Hematopoietic multipotent progenitor cell treated with erythropoietin and hydrocortisone succinate and interleukin-3 and kit ligand, for 8 days (in vitro differentiated cells): ENCODE measurements around the gene HDAC4.

ENCODE experiments used
- DNase-seq: peaks from one replicate; pipeline ENCODE4 v3.0.0-alpha.2; 2015

Gene HDAC4

DNA sequence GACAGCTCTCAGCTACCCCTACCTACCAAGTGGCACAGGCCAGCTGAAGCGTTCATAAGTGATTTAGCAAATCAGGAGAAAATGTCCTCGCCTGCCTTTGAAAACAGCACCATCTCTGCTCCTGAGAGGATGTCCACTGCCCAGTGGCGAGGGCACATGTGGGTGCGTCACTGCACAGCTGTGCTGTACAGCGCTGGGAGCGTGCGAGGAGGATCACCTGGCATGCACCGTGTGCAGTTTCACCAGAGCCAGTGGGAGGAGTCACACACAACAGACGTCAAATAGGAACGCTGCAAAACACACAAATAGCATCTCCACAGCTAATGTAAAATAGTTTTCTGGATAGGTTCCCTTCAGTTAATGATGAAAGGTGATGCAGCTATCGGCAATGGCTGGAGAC is 154.1 kb downstream of the HDAC4 start:
- no peak for DNase-seq

DNA sequence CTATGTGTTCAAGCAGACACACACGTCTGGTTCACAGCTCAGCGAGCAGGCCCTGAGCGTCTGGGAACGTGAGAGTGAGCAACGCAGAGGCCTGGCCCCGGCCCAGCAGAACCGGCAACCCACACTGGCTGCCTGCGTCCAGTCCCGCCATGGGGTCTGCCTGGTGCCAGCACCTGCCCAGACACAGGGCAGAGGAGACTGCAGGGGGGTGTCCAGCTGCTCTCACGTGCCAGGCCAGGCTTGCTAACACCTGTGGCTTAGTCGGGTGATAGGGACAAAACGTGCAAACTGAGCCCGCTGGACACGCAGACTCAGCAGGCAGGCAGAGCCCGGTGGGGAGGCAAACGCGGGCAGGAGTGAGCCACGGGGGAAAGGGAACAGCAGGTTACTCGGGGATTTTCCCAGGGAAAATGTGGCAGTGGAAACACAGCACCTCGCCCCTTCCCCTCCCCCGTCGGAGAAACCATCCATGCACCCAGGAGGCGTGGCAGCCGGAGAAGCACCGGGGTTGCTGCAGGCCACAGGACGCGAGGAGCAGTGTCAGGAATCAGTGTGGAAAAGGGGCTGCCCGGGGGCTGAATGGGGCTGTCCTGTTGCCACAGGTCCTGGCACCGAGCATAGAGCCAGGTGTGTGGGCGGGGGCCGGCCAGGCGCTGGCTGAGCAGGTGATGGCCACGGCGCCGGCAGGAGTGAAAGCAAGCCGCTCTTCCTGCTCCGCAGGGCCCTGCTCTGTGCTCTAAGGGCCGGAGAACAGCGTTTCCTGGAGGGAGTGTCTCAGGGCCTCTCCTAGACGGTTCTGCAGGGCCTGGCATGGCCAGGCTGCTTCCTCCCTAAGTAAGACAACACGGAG is 154.7 kb downstream of the HDAC4 start:
- DNase-seq, result no peak

DNA sequence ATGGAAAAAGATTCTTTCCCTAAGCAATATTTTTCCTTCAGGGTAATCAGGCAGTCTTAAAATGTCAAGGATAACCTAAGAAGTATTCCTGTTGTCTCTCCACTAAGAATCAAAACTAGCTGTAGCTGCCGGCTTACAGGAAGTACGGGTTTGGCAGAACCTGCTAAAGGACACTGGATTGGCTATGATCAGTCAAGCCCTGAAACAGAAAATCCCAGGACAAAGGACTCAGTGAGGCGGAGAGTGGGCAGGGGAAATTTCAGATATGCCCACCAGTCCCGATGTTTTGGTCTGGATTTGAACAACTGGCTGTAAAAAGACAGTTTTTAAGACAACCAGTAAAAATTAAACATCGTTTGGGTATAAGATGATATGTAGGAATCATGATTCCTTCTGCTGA is 155.7 kb downstream of the HDAC4 start:
- DNase-seq, result no peak

DNA sequence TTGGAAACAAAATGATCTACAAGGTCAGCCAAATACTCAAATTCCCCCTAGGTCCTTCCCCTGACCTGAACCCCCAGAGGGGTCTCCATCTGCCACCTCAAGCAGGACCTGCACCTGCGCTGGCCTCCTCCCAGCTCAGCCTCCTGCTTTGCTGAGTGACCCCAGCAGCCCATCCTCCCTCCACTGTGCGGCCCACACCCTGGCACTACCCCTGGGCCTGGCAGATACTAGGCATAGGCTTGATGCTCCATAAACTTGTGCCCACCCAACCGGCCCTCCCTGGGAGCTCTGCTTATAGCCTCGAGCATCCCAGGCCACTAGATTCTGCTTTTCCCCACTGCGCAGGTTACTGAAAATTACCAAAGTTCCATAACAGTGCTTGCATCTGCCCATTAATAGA is 156.2 kb downstream of the HDAC4 start:
- DNase-seq, result no peak

DNA sequence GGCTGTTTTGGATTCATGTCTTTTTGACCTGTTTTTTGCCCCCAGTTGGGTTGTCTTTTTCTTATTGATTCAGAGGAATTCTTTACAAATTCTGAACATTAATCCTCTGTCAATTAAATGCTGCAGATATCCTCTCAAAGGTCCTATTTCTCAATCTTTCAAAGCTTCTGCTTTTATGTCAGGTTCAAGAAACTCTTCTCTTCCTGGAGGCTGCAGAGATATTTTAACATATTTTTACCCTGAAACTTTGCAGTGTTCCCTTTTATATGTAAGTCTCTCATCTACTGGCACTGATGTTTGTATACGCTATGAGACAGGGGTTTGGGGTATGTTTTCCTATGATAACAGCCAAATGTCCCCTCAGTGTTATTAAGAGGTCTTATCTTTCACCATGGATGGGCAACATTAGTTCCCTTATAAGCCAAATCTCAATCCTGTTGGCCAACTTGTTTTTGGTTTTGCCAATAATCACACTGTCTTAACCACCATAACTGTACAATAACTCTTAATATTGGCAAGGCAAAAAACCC is 159.3 kb downstream of the HDAC4 start:
- DNase-seq, result peak; percentile 74

DNA sequence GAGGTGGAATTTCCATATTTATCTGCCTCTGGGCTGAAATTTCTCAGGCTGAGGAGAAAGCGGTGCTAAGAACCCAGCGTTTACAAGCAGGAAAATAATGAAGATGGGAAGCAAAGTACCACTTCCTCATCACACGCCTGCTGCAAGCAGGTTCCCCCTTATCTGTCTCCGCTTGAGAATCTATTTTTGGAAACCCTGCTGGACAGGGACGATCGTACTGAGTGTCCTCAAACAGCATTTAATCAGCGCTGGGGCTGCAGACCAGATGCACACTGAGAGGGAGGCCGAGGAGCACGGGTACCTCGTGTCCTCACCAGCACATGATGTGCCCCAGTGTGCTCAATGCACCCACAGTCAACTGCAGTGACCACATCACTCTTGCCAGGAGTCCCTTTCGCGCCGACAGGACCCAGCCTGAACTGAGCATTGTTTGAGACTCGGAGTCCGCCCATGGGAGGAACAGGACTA is 160.4 kb downstream of the HDAC4 start:
- DNase-seq, result peak; percentile 49

DNA sequence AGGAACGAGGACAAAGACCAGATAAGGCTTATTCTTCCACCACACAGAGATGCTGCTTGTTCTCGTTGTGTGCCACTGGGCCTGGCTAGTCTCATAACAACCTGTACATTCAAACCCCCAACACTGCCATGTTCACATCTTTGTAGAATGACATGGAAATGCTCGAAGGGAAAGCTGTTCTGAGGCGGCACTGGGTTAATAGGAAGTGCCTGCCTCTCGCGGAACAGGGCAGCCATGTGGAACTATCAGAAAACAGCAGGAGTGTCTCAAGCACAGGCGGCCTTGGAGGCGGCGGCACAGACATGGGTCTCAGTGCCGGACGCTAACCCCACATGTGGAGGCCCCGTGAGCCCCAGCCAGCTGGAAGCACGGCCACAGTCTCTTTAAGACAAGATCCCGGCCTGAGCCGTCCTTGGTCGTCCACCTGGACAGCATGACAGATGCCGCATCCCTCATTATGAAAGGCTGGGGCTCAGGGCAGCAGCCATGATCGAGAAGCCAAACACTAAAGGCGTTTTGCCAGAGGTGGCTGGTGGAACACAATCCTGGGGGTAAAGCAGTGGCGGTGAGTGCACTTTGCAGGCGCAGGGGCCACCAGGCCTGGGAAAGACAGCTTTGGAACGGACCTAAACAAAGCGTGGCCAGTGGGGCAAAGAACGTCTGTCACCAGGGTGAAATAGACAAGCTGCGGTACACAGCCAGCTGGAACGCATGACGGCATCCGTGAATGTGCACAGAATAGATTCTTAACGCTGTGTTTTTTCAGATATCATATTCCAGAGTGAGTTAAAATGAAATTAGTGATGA is 161.0 kb downstream of the HDAC4 start:
- DNase-seq, result no peak

DNA sequence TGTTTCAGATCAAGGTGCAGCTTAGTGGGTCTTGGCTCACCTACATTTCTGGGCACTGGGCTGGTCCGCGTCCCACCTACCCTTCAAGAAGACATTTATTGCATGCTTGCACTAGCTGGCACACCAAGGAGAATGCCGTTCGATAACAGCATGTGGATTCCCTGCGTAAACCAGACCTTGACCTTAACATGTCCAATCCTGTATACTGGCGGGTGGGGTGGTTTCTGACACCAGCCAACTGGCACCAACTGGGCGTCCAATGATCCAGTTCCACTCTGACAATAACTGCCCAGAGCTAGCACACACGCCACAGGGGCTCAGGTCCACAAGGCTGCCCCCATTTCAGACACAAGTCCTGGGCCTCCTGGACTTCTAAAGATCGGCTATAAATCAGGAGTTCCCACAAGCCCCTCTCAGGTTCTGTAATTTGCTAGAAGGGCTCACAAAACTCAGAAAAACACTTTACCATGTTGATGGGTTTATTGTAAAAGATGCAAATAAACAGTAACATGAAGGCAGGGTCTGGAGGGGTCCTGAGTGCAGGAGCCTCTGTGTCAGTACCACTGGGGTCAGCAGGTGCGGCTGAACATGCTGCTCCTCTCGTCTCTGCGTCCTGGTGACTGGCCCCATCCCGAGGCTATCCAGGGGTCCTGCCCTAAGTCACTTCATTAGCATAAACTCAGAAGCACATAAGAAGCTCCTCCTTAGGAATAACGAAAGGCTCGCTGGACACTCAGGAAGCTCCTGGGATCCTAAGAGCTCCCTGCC is 161.8 kb downstream of the HDAC4 start:
- no peak for DNase-seq

DNA sequence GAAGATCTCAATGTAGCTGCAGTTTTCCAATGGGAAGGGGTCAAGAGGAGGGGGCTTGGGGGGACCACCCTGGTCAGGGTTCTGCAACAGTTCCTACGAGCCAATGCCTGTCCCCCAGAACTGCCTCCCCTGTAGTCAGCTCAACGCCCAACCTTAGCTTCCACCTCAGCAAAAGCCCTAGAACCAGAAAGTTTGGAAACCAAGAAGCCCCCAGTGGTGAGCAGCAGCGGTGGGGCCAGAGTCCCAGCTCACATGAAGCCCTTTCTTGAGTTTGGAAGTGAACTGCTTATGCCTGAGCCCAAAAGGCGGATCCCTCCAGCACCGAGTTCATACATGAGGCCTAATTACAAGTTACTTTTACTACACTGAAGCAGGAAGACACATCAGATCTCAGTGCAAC is 162.4 kb downstream of the HDAC4 start:
- no peak for DNase-seq

DNA sequence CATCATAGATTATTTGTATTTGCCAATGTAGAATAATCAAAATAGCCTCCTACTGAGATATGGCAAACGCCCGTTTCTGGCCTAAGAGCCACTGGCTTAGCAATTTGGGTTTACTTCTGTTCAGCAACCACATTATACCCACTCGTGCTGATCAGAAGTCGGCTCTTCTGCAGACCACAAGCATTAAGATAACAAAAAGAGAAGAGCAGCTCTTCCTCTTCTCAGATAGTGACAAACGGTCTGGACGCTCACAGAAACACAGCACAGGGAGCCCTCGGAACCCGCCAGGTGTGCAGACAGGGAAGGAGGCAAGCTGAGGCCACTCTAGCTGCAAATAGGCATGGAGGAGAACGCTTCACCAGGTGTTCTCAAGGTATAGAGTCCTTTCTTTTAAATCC is 164.0 kb downstream of the HDAC4 start:
- DNase-seq, result peak; percentile 49

DNA sequence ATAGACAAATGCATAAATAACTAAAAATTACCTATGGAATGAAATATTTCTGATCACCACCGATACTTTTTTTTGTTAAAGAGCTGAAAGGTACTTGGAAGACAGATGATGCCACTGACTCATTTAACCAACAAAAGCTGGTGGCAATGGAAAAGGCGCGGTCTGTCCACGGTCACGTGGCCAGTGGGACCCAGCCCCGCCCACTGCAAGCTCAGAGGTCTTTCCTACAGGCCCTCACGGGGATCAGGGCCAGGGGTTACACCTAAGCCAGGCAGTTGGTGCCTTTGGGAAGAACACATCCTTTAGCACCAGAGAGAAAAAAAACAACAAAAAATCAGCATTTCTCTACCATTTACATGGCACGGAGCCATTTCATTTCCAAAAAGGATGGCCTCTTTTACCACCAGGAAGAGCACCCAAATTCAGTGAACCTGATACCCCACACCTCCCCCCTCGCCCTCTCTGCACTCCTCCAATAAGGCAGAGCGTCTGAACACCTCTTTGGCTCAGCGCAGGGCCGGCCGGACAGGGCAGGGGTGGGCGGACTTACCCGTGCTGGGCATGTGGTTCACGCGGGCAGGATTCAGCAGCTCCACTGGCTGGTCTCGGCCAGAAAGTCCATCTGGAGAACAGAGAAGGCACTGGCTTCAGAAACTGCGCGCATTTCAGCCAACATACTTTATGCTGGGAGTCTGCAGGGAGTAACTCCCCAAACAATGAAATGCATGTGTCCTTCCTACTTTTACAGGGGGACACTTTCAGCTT is 164.6 kb downstream of the HDAC4 start:
- peak; percentile 21 for DNase-seq

DNA sequence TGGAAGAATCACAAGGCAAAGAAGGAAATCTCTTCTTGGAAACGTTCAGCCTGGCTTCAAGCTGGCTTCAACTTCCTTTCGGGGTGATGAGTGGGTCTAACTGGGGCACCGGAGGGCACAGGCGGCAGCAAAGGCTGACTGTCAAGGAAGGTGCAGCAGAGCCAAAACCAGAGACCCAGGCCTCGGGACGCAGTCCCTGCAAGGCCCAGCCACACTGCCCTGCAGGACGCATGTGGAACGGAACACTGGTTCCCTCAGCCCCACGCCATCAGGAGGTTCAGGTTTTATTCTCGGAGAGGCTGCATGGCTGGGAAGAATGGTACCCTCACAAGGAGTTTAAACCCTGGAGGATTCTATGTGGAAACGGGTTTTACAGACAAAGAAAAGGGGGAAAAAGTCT is 165.5 kb downstream of the HDAC4 start:
- DNase-seq, result no peak

DNA sequence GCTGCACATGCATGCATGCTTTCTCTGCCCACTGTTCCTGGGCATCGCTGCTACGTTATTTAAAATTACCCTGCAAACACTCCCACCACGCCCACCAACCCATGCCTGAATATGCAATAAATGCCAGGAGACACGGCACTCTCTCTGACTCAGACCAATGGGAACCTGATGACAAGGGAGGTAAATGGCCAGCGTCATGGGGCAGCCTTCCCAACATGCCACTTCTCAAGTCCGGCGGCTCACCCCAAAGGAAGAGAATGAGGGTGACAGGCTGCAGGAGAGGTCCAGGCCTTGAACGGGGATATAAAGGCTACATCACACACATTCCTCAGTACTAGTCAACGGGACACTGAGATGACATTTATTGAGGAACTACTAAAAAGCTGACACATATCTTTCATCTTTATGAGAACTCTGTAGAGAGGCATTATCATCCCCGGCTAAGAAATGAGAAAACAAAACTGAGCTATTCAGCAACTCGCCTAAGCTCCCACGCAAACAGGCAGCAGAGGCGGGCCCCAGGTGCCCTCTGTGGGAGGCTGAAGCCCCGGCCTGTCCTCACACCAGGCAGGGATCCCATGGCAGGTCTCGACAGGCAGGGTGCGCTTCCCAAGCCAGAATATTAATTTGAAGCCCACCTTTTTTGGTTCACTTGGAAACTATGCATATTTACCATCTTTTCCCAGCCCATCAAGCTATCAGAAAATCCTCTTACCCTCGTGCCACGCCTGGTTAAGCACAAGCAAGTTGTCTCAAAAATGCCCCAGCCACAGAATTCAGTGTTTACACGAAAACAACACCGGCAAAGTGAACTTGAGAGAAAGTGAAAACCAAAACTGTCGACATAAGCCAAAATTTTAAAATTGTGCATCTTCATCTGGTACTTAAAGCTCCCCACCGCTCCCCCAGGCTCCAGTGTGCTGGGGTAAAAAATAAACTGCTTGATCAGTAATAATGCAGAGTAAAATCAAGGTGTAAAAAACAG is 166.3 kb downstream of the HDAC4 start:
- DNase-seq, result no peak

DNA sequence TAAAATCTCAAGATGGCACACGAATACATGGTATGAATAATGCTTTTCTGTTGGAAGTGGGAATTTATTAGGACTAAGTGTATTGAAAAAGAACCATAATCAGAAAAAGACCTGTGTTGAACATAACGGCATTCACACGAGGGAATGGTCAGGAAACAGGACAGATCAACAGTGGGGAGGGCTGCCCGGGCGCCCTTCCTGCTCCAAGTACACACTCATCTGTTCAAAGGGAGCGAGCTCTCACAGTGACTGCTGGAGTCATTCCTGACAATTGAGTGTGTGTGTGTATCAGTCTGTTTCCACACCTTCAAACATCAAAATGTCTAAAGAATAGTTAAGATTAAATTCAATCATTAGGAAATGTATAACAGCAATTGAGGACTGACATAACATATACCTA is 167.2 kb downstream of the HDAC4 start:
- DNase-seq, result no peak

DNA sequence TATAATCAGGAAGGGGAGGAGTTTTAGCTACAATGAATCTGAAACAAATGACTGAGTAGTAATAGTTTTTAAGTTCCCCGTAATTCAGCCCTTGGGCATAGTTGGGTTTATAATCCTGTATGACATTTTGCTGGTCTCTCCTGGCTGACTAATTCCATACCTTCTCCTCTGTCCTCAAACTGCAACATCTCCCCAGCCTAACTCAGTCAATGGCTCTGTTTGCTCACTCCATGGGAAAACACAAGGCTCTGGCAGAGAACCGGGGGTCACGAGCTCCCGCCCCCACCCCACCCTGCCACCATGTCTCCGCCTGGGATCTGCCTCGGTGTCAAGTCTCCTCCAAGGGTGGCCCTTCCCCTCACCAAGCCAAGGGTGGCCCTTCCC is 168.6 kb downstream of the HDAC4 start:
- no peak for DNase-seq

DNA sequence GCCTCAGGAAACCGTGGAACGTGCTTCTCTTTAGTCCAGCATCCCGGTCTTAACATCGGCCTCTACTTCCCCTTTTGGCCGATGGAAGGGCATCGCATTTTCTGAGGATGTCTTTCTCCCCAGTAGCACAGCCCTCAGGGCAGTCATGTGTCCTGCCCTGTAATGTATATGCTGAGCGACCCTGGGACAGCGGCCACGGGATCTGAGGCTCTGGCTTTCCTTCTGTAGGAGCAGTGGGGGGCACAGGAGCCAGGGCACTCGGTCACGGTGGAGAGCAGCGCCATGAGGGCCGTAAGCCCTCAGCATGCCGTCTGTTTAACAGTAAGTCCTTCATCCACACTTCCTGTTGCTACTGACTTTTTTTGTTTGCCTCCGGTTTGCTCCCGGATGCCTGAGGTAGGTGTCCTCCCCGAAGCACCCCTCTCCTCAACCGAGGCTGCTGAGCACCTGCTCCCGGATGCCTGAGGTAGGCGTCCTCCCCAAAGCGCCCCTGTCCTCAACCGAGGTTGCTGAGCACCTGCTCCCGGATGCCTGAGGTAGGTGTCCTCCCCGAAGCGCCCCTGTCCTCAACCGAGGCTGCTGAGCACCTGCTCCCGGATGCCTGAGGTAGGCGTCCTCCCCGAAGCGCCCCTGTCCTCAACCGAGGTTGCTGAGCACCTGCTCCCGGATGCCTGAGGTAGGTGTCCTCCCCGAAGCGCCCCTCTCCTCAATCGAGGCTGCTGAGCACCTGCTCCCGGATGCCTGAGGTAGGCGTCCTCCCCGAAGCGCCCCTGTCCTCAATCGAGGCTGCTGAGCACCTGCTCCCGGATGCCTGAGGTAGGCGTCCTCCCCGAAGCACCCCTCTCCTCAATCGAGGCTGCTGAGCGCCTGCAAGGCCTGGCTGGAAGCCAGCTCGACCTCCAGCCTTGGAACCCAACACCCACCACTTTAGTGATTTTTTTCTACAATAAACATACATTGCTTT is 169.3 kb downstream of the HDAC4 start:
- no peak for DNase-seq

DNA sequence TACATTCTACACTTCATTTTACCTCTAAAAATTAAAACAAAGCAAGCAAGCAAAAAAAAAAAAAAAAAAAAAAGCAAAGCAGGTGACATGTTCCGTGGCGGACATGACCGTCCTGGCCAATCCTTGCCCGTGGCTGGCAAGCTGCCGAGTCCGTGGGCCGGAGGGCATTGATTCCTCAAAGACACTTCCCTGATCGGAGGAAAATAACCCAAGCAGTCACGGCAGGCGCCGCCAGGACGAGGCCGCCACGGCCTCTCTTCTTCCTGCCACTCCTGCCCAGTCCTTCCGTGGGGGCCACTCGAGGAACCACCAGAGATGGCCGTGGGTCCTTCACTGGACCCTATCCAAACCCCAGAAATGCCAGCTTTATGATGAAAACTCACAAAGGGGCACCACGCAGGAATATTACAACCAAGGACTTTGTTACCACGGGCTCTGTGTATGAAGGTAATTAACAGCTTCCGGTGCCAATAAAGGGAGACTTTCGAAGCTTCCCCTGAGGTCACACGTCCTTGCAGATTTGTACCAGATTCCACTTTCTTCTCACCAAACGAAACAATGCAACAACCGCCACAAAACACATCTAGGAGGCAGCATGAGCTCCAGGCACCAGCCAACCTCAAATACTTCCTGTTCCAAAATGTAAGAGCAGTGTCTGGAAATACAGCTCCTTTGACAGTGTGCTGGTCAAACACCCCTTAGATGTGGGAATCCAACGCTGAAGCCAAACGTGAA is 170.3 kb downstream of the HDAC4 start:
- no peak for DNase-seq

DNA sequence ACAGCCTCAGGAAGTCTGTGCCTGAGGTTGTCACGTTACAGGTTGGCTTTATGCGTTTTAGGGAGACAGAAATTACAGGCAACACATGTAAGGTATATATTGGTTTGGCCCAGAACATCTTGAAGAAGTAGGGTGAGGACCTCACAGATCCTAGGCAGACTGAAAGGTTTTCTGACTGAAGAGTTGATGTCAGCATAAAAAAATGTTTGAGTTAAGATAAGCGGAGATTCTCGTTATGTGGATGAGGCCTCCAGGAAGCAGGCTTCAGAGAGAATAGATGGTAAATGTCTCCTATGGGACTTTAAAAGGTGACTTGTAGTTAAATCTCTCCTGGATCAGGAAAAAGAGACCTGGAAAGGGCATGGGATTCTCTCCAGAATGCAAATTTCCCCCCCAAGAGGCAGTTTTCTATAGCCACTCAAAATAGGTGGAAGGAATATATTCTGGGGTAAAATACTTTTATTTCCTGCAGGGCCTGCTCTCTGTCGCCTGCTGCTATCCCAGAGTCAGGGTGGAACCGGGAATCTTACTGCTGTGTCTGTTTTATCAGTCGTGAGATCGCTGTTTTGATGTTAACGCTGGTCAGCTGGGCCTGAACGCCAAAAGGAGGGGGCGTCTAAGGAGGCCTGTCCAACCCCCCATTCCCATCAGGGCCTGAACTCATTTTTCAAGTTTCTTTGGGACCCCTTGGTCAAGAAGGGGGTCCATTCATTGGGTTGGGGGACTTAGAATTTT is 171.1 kb downstream of the HDAC4 start:
- no peak for DNase-seq
